NK-92 (cell line): ENCODE results near the gene SMC6.

Experiments used
- DNase-seq: peaks from one replicate; lab custom pipeline; 2025; ENCODE audit not compliant: unreplicated experiment; lab: John Stamatoyannopoulos, UW

Gene SMC6

DNA sequence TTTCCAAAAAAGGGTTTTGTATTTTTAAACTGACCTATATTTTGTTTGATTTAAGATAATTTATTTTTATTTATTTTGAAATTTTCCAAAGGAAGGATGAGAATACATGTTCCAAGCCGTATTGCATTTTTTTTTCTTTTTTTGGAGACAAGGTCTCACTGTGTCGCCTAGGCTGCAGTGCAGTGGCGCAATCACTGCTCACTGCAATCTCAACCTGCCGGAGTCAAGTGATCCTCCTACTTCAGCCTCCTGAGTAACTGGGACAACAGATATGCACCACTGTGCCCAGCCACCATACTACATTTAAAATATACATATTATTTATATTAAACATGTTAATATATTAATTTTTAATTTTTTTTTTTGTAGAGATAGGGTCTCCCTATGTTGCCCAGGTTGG is 15.3 kb upstream of the SMC6 start:
- no peak for DNase-seq

DNA sequence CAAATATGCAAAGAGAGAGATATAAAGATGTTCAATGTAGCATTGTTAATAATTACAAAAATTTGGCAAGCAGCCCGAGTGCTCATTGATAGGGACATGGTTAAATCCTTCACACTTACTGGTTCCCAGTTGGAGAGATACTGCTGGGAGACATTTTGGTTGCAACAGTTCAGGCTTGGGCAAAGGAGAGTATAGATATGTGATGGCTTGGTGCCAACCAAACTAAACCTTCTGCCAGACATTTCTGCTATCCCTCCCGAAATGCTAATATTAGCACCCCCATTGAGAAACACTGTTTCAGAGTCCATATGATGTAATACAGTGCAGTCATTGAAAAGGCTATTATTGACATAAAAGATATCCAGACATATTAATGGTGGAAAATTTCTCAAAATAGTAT is 11.8 kb upstream of the SMC6 start:
- no peak for DNase-seq

- DNase-seq: no peak
These were observed 10.2 kb upstream of the SMC6 start for GRCh38 chr2:17763641-17764333.

DNA sequence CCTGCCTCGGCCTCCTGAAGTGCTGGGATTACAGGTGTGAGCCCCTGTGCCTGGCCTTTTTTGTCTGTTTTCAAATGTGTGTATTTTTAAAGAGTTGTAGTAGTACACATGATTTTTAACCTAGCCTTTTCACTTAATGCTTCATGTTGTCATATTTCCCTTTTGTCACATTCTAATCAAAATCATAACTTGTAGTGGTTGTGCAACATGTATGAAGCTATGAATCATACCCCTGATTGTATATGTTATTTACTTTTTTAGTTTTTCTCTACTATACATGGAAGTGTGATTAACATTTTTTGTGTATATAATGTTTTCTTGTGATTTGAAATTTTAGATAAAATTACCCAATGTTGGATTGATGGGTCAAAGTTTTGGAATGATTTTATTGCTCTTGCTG is 8.8 kb upstream of the SMC6 start:
- DNase-seq: no peak

DNA sequence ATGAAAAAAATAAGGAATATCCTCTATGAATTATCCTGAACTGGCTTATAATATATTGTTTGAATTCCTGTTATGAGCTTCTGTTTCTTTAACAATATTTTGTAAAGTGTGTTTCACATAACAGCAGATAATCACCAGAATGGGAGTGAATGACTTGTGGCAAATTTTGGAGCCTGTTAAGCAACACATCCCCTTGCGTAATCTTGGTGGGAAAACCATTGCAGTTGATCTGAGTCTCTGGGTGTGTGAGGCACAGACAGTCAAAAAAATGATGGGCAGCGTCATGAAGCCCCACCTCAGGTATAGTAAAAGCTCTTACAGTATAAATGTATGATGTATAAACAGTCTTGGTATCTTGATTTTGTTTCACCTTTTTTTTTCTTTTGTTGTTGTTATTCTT is 6.2 kb upstream of the SMC6 start:
- DNase-seq: no peak

GRCh38 chr2:17758118-17758517 is 4.5 kb upstream of the SMC6 start:
- no peak for DNase-seq

DNA sequence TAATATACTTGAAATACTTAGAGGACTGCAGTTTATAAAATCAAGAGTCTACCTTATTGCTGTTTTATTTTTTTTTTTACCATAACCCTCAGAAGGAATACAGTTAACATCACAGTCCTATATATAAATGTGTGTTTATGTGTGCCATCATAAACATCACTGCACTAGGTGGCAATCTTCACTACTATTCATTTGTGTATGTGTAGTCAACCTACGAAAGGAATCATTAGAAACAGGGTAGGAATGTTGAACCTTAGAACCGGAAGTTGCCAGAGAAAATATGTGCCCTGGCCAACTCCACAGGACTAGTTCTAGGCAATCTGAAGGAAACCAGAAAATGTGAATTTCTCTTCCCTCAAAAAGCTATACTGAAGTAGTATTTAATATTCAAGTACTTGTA is 3.7 kb upstream of the SMC6 start:
- DNase-seq: no peak

GRCh38 chr2:17756668-17757067 is 3.1 kb upstream of the SMC6 start:
- no peak for DNase-seq

- no peak for DNase-seq
These were observed 1.3 kb upstream of the SMC6 start for GRCh38 chr2:17754773-17755425.

DNA sequence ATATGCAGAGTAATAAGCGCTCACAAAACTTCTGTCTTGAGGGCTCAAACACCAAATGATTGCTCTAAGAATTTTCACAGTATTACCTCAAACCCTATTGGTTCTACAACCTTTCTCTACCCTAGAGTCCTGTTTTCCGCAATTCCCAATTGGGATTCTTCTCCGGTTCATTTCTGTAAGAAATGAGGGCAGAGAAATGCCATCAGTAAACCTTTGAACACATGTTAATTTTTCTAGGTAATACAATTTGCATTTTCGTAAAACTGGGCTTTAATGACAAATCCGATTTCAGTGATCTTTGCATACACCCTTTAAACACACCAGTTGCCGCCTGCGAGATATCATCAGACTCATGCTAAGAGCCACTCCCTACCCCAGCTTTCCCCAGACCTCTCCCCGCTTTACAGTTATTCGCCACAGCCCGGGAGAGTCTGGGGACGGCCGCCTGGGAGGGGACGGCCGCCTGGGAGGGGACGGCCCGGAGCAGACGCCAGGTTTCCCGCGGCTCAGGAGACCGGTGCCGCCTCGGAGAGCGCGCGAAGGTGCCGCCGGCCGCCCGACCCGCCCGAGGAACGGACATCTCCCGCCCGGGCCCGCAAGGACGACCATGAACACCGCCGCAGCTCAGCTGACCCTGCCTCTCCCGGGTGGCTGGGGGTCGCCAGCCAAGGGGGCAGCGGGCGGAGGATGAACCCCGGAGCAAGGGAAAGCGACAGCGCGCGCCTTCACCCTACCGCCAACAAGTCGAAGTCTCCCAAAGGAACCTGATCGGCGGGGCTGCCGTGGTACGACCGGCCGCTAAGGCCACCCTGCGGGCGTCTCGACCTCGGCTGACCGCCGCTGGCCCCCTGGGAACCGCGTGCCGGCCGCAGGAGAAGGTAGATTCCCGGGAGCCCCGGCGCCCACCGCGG is 463 bp downstream of the SMC6 start:
- no peak for DNase-seq

DNA sequence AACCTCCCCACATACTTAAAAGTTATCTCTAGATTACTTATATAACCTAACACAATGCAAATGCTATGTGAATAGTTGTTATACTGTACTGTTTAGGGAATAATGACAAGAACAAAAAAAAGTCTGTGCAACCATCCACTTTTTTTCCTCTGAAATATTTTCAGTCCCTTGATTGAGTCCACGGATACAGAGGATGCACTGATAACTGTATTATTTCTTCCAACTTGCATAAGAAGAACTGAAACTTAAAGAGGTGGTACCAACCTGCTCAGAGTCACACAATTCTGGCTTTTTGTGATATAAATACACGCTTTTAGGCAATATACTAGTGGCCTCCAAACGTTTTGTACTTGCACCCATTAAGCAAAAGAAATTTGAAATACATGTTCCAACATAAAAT is 1.4 kb downstream of the SMC6 start:
- DNase-seq: no peak

DNA sequence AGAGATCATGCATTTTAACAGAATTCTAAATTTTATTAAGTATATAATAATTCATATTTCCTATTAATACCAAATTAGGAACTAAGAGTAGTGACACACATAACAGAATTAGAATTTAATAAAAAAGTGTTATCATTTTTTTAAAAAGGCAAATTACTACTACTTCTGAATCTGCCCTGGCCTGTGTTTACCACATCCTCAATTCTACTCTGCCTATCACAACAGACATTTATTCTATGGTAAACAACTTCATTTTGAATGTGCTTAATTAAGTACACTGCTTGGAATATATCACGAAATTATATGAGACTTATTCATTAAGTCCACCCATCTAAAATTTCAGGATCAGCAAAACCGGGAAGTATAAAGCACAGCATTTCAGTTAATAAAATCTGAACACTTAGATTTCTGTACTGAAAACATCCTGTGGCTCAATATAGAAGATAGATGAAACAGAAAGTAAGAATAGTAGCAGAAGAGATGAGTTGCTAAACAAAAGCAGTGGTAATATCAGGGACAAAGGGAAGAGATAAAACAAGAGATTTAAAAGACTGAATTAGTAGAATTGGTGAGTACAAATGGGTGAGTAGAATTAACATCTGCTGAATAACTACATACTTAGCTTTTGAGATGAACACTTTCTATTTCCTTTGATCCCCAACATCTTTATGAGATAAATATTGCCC is 3.7 kb downstream of the SMC6 start:
- DNase-seq: no peak

DNA sequence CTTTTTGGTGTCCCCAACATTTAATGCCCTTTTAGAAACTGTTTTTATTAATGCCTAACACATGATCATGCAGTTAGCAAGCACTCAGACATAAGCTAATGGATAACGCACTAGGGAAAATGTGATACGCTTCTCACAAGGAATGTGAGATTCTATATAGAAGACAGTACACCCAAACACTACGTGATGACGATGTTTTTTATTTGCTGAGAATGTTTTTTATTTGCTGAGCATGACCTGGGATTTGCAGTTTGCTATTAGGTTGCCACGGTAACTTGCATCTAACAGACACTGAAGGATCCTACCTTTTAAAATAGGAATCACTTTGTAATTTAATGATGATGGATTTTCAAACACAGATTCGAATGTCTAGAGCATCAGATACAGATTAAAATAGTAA is 4.9 kb downstream of the SMC6 start:
- no peak for DNase-seq

DNA sequence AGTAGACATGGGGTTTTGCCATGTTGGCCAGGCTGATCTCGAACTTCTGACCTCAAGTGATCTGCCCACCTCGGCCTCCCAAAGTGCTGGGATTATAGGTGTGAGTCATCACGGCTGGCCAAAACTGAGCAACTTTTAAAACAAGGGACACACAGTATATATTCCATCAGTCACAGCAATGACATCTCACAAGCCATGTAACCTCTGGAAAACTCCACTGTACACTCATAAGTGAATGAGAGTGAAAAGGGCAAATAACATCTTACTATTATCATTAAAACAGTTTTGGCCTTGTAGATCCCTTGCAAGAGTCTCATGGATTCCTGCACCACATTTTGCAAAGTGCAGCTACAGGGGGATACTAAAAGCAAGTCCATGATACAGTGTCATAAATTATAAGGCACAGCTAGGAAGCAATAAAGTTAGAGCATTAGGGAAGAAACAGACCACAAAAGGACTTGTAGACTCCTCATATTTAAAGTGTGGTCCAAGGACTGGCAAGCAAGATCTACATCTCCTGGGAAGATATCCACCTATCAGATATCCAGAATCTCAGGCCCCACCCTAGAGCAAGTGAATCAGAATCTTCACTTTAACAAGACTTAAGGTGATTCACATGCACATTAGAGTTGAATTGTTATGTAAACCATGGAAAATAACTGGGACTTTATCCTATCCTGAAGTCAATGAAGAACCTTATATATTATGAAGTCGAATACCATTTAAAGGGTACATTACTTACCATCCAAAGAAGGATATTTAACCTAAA is 5.7 kb downstream of the SMC6 start:
- DNase-seq: no peak

GRCh38 chr2:17740203-17740602 is 13.4 kb downstream of the SMC6 start:
- no peak for DNase-seq

DNA sequence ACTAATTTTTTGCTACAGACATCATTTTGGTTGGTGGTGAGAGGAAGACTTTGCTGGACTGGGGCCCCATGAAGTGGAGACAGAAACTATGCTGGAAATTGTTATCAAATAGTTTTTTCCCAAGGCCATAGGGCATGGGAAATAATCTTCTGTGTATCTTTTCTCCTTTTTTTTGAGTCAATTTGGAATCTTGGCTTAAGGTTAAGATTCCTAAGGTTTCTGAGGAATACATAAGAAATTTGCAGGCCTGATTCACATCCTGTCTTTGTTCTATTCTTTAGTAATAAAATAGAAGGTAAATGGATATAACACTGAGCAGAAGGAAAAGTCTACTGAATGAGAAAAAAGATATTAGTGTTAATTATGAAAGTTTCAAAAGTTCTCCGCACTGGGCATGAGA is 16.6 kb downstream of the SMC6 start:
- DNase-seq: no peak

GRCh38 chr2:17735864-17736263 is 17.7 kb downstream of the SMC6 start:
- DNase-seq: no peak

DNA sequence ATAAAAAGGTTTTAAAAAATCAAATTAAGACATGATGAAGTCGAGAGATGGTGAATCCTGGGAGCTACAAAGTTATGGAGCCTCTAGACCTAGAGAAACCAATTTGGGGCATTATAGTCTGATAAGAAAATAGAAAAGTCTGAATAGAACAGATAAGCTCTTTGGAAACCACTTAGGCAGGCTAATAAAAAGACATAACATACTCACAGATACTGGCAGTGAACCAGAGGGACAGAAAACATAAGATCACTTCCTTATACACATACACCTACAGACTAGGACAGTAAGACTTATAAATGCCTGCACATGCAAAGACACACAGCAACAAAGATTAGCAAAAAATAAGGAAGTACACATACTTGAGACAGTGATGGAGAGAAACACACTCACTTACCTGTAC is 20.0 kb downstream of the SMC6 start:
- DNase-seq: no peak

GRCh38 chr2:17729880-17730279 is 23.7 kb downstream of the SMC6 start:
- DNase-seq: no peak

GRCh38 chr2:17728210-17728609 is 25.4 kb downstream of the SMC6 start:
- no peak for DNase-seq
